ENCODE measurements around the gene TSSK1B.

The TSSK1B gene

DNA sequence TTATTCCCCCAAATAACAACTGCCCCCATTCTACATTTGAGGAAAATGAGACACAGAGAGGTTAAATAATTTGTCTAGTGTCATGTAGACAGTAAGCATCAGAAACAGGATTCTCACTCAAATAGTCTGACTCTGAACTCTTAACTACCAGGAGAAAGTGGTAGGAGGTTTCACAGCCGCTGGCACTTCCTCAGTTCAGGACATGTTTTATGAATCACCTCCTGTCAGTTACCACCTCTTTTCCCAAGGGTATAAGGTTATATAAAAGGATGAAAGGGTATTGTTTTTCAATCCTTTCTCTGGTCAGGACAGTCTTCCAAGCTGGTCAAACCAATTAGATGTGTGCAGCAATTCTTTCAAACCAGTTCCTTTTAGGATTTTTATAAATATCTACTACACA, 52.1 kb downstream of the TSSK1B start:
- DNase-seq: no peak
- TF ChIP-seq POLR2A (IDR thresholded peaks at IDR 0.05; ENCODE audit: low read length) (no peak), GATA1 (IDR thresholded peaks at IDR 0.05; ENCODE audit: low read depth, low read length) (no peak)
